GM12878 (cell line): ENCODE data around the gene PBLD. TPM values are rescaled to one million over a fixed set of nuclear protein-coding genes. Genes with fewer than 3 reads are reported as not detected.

Source experiments
- ATF2 ChIP-seq: IDR thresholded peaks from 2 replicates; pipeline ENCODE4 v1.6.1; 2012; ENCODE audit warnings: low read length, inconsistent platforms
- BCL11A ChIP-seq: IDR thresholded peaks from 2 replicates; pipeline ENCODE4 v1.6.1; 2011; ENCODE audit warnings: low read depth, low read length
- BCLAF1 ChIP-seq: fragments of 450-650 bp; IDR thresholded peaks from 2 replicates; pipeline ENCODE4 v1.6.1; 2017; ENCODE audit warnings: antibody characterized with exemption, mild to moderate bottlenecking, moderate library complexity
- CHD2 ChIP-seq: IDR thresholded peaks from 2 replicates; pipeline ENCODE4 v1.6.1; 2011; ENCODE audit warnings: low read depth, low read length, improper control_type of control experiment, borderline replicate concordance
- FOS ChIP-seq: IDR thresholded peaks from 3 replicates; pipeline ENCODE4 v1.6.1; 2011; ENCODE audit warnings: borderline replicate concordance; ENCODE audit not compliant: insufficient read length; ENCODE audit errors: extremely low read depth
- FOXM1 ChIP-seq: IDR thresholded peaks from 2 replicates; pipeline ENCODE4 v1.6.1; 2012; ENCODE audit warnings: low read depth, mild to moderate bottlenecking, inconsistent platforms, low read length, moderate library complexity
- IRF5 ChIP-seq: fragments of 450-650 bp; IDR thresholded peaks from 2 replicates; pipeline ENCODE4 v1.6.1; 2017; ENCODE audit warnings: borderline replicate concordance
- JUND ChIP-seq: IDR thresholded peaks from 2 replicates; pipeline ENCODE4 v1.6.1; 2012; ENCODE audit warnings: low read depth, mild to moderate bottlenecking, low read length, improper control_type of control experiment, moderate library complexity
- MEF2A ChIP-seq: IDR thresholded peaks from 2 replicates; pipeline ENCODE4 v1.6.1; 2011; ENCODE audit warnings: low read depth, mild to moderate bottlenecking, low read length, moderate library complexity; ENCODE audit not compliant: insufficient read depth
- MLLT1 ChIP-seq: fragments of 450-650 bp; IDR thresholded peaks from 2 replicates; pipeline ENCODE4 v1.6.1; 2016; ENCODE audit warnings: mild to moderate bottlenecking
- NFIC ChIP-seq: IDR thresholded peaks from 2 replicates; pipeline ENCODE4 v1.6.1; 2012; ENCODE audit warnings: low read depth, mild to moderate bottlenecking, inconsistent platforms, low read length, moderate library complexity
- RB1 ChIP-seq: fragments of 450-650 bp; formaldehyde crosslinking; IDR thresholded peaks from 2 replicates; pipeline ENCODE4 v1.6.1; 2017; ENCODE audit warnings: mild to moderate bottlenecking, borderline replicate concordance
- RELA ChIP-seq: fragments of 450-650 bp; IDR thresholded peaks from 2 replicates; pipeline ENCODE4 v1.8.0; 2014; ENCODE audit warnings: borderline replicate concordance; ENCODE audit not compliant: partially characterized antibody
- SMAD1 ChIP-seq: fragments of 450-650 bp; IDR thresholded peaks from 2 replicates; pipeline ENCODE4 v1.6.1; 2018; ENCODE audit warnings: mild to moderate bottlenecking, low read depth; ENCODE audit not compliant: partially characterized antibody
- SP1 ChIP-seq: IDR thresholded peaks from one replicate; pipeline ENCODE4 v1.6.1; 2011; ENCODE audit warnings: low read depth, low read length
- SRF ChIP-seq, 2 experiments: IDR thresholded peaks; 2 replicates each; pipeline ENCODE4 v1.6.1; 2011; ENCODE audit warnings: low read depth in 2 of 2, low read length in 2 of 2, mild to moderate bottlenecking in 1 of 2, moderate library complexity in 1 of 2
- ZBTB11 ChIP-seq: fragments of 450-650 bp; formaldehyde crosslinking; IDR thresholded peaks from 2 replicates; pipeline ENCODE4 v1.5.0; 2022; ENCODE audit warnings: mild to moderate bottlenecking, missing genetic modification characterization
- ZNF384 ChIP-seq: IDR thresholded peaks from 2 replicates; pipeline ENCODE4 v1.6.1; 2012; ENCODE audit warnings: low read depth, mild to moderate bottlenecking, low read length, improper control_type of control experiment, borderline replicate concordance
- polyA plus RNA-seq, 11 experiments: library from polyadenylated mRNA; depleted of rRNA in 4 of 11; unstranded in 6 of 11; stranded (reverse) in 5 of 11; fragments of >200 nt; fragmentation: Nextera tagmentation in 4 of 11; fragmentation: Illumina TruSeq in 1 of 11; extraction: Ambion mirVana in 4 of 11; extraction: Trizol in 1 of 11; gene quantifications; 1 replicate in 1 of 11; 2 replicates in 10 of 11; pipeline versions ENCODE4 v1.2.1 to v1.2.3, GENCODE V29; 2011 to 2016; ENCODE audit warnings: inconsistent platforms in 2 of 11, missing spikeins in 2 of 11, low read depth in 1 of 11
- total RNA-seq, 4 experiments: library from RNA; depleted of rRNA in 3 of 4; stranded (reverse); fragments of >200 nt in 3 of 4; fragmentation: Illumina TruSeq in 1 of 4; extraction: Trizol in 1 of 4; gene quantifications; 2 replicates each; pipeline versions ENCODE4 v1.2.1 to v1.2.3, GENCODE V29; 2013 to 2021

The PBLD gene
- total and polyA plus RNA-seq, 10 of the 15 experiments (the other 5 are each of a cell fraction or from before 2014, with no cell fraction given): 0.68 to 2.8 (median 1.7) TPM

GRCh38 chr10:68331455-68332258, 1.1 kb downstream of the PBLD start, which contains the start of gene HNRNPH3 (continued):
- TF ChIP-seq ZNF384: no peak
- TF ChIP-seq NFIC: peak; percentile 6; the same call in 1 of the 2 replicates
- TF ChIP-seq CHD2: peak; percentile 100
- TF ChIP-seq FOXM1: no peak
- 0 out of 4 replicates have a peak, but pooled peaks of 1 of the 2 experiments have one; percentile 29 for TF ChIP-seq SRF (IDR thresholded peaks at IDR 0.05; ENCODE audit: low read depth in 2 of 2, low read length in 2 of 2)
- peak; percentile 83 for TF ChIP-seq SMAD1
- no peak for TF ChIP-seq RELA
- TF ChIP-seq RB1: peak; percentile 13; the same call in 1 of the 2 replicates
- TF ChIP-seq BCLAF1: no peak; the same call in 1 of the 2 replicates
- peak; percentile 91 for TF ChIP-seq IRF5
- peak; percentile 59; the same call in 1 of the 2 replicates for TF ChIP-seq ATF2
- TF ChIP-seq MEF2A: peak; percentile 79
- no peak for TF ChIP-seq FOS
- peak; percentile 85 for TF ChIP-seq SP1
- peak; percentile 94 for TF ChIP-seq MLLT1
- no peak for TF ChIP-seq ZBTB11 (CRISPR knock-in tag)
- TF ChIP-seq JUND: peak; percentile 66; the same call in 1 of the 2 replicates
- TF ChIP-seq BCL11A: no peak
